GM21360 (cell line): ENCODE data around the gene ADH1B.
"Not testable (repeated sequence)": the region's sequence is repeated elsewhere in the genome, so short reads cannot be mapped to it uniquely, and the experiment has no call there.

Experiments
- ATAC-seq: cut with Tn5 transposase; IDR thresholded peaks from one replicate; pipeline ENCODE4 v1.9.1; 2021; ENCODE audit warnings: mild to moderate bottlenecking, moderate library complexity; ENCODE audit not compliant: unreplicated experiment

The ADH1B gene

GRCh38 chr4:99324979-99325378, 3.8 kb upstream of the ADH1B start:
- ATAC-seq = no peak

- ATAC-seq = no peak
Measured at GRCh38 chr4:99324361-99324760, 3.2 kb upstream of the ADH1B start.

GRCh38 chr4:99323756-99324155, 2.6 kb upstream of the ADH1B start:
- no peak for ATAC-seq

GRCh38 chr4:99317811-99318210, 3.4 kb downstream of the ADH1B start:
- ATAC-seq = not testable (repeated sequence)

GRCh38 chr4:99317354-99317753, 3.8 kb downstream of the ADH1B start:
- no peak for ATAC-seq

- no peak for ATAC-seq
Measured at GRCh38 chr4:99315839-99316238, 5.4 kb downstream of the ADH1B start.

- ATAC-seq = no peak
Measured at GRCh38 chr4:99314211-99314610, 7.0 kb downstream of the ADH1B start.

- ATAC-seq = no peak
Measured at GRCh38 chr4:99310389-99310788, 10.8 kb downstream of the ADH1B start.

- ATAC-seq = no peak
Measured at GRCh38 chr4:99305638-99306400, 15.4 kb downstream of the ADH1B start.

- ATAC-seq = no peak
Measured at GRCh38 chr4:99301376-99302164, 19.6 kb downstream of the ADH1B start.

GRCh38 chr4:99300934-99301333, 20.3 kb downstream of the ADH1B start:
- no peak for ATAC-seq

- ATAC-seq = no peak
Measured at GRCh38 chr4:99293357-99293756, 27.8 kb downstream of the ADH1B start.

GRCh38 chr4:99290848-99291786, 30.1 kb downstream of the ADH1B start, which contains the start of gene ADH1A:
Gene ADH1A, minus strand, starts transcription at chr4:99290985. Its CDS starts 71 bp downstream, at chr4:99290914.
- ATAC-seq = no peak

- ATAC-seq = no peak
Measured at GRCh38 chr4:99285387-99285786, 35.8 kb downstream of the ADH1B start.

GRCh38 chr4:99282731-99283130, 38.5 kb downstream of the ADH1B start:
- no peak for ATAC-seq

- ATAC-seq = no peak
Measured at GRCh38 chr4:99281261-99281660, 39.9 kb downstream of the ADH1B start.

- ATAC-seq = no peak
Measured at GRCh38 chr4:99276417-99276816, 44.8 kb downstream of the ADH1B start.

GRCh38 chr4:99275885-99276284, 45.3 kb downstream of the ADH1B start:
- no peak for ATAC-seq

- no peak for ATAC-seq
Measured at GRCh38 chr4:99275050-99275449, 46.2 kb downstream of the ADH1B start.

- ATAC-seq = no peak
Measured at GRCh38 chr4:99273704-99274103, 47.5 kb downstream of the ADH1B start.

- no peak for ATAC-seq
Measured at GRCh38 chr4:99264927-99265326, 56.3 kb downstream of the ADH1B start.
